IPS-15b (cell line): ENCODE data around the gene PDYN.

Experiments
- H3K27me3 ChIP-seq: one replicate; pipeline ENCODE4 v1.6.1; 2013; ENCODE audit warnings: low read length; ENCODE audit not compliant: control insufficient read depth, insufficient read depth
- H3K36me3 ChIP-seq: one replicate; pipeline ENCODE4 v1.6.1; 2013; ENCODE audit warnings: low read length; ENCODE audit not compliant: control insufficient read depth, insufficient read depth
- H3K4me1 ChIP-seq: one replicate; pipeline ENCODE4 v1.6.1; 2013; ENCODE audit warnings: mild to moderate bottlenecking, low read length; ENCODE audit not compliant: control insufficient read depth, insufficient read depth
- H3K4me3 ChIP-seq: one replicate; pipeline ENCODE4 v1.5.1; 2013; ENCODE audit warnings: low read depth, low read length
- H3K9ac ChIP-seq: one replicate; pipeline ENCODE4 v1.6.1; 2013; ENCODE audit warnings: low read depth, mild to moderate bottlenecking, low read length
- H3K9me3 ChIP-seq: one replicate; pipeline ENCODE4 v1.6.1; 2013; ENCODE audit warnings: mild to moderate bottlenecking, low read length; ENCODE audit not compliant: control insufficient read depth, insufficient read depth

The PDYN gene

GRCh38 chr20:2005831-2006426 lies 12.1 kb upstream of the PDYN start:
- no peaks in the 10 kb centered on the region for H3K9me3 ChIP-seq
- H3K27me3 ChIP-seq: peaks cover 22% of the 10 kb centered on the region
- no peaks in the 10 kb centered on the region for H3K36me3 ChIP-seq
- peaks cover 8% of the 10 kb centered on the region for H3K4me1 ChIP-seq
- H3K9ac ChIP-seq: no peak overlapping the region
- H3K4me3 ChIP-seq: no peak overlapping the region

- Histone ChIP-seq H3K9me3 (no peaks in the 10 kb centered on the region), H3K4me3 (no peak overlapping the region), H3K27me3 (peaks cover 22% of the 10 kb centered on the region), H3K36me3 (no peaks in the 10 kb centered on the region), H3K9ac (no peak overlapping the region), H3K4me1 (peaks cover 8% of the 10 kb centered on the region)
These were observed 11.5 kb upstream of the PDYN start for GRCh38 chr20:2005359-2005758.

GRCh38 chr20:2004171-2004570 lies 10.3 kb upstream of the PDYN start:
- H3K27me3 ChIP-seq: peaks cover 11% of the 10 kb centered on the region
- peaks cover 8% of the 10 kb centered on the region for H3K4me1 ChIP-seq
- no peak overlapping the region for H3K4me3 ChIP-seq
- H3K9me3 ChIP-seq: no peaks in the 10 kb centered on the region
- H3K9ac ChIP-seq: no peak overlapping the region
- H3K36me3 ChIP-seq: no peaks in the 10 kb centered on the region

- H3K4me3 ChIP-seq: no peak overlapping the region
- H3K9me3 ChIP-seq: no peaks in the 10 kb centered on the region
- H3K4me1 ChIP-seq: peaks cover 8% of the 10 kb centered on the region
- peaks cover 6% of the 10 kb centered on the region for H3K27me3 ChIP-seq
- no peak overlapping the region for H3K9ac ChIP-seq
- no peaks in the 10 kb centered on the region for H3K36me3 ChIP-seq
These were observed 8.5 kb upstream of the PDYN start for GRCh38 chr20:2002365-2002764.

- Histone ChIP-seq H3K4me1 (peaks cover 8% of the 10 kb centered on the region), H3K27me3 (peaks cover 2% of the 10 kb centered on the region), H3K9ac (no peak overlapping the region)
These were observed 7.3 kb upstream of the PDYN start for GRCh38 chr20:2001119-2001518.

GRCh38 chr20:2000285-2000684 lies 6.4 kb upstream of the PDYN start:
- peaks cover 2% of the 10 kb centered on the region for H3K27me3 ChIP-seq
- no peaks in the 10 kb centered on the region for H3K9me3 ChIP-seq
- no peak overlapping the region for H3K9ac ChIP-seq
- peaks cover 8% of the 10 kb centered on the region for H3K4me1 ChIP-seq
- H3K36me3 ChIP-seq: no peaks in the 10 kb centered on the region
- no peak overlapping the region for H3K4me3 ChIP-seq

More at GRCh38 chr20:2001119-2001518, 7.3 kb upstream of the PDYN start:
- Histone ChIP-seq H3K9me3 (no peaks in the 10 kb centered on the region), H3K4me3 (no peak overlapping the region), H3K36me3 (no peaks in the 10 kb centered on the region)

GRCh38 chr20:1998715-1999114 lies 4.9 kb upstream of the PDYN start:
- H3K4me3 ChIP-seq: no peak overlapping the region
- no peak overlapping the region for H3K9ac ChIP-seq
- peaks cover 7% of the 10 kb centered on the region for H3K27me3 ChIP-seq
- H3K9me3 ChIP-seq: no peaks in the 10 kb centered on the region
- H3K4me1 ChIP-seq: peaks cover 2% of the 10 kb centered on the region
- no peaks in the 10 kb centered on the region for H3K36me3 ChIP-seq

GRCh38 chr20:1998193-1998520 lies 4.3 kb upstream of the PDYN start:
- Histone ChIP-seq H3K4me1 (no peaks in the 10 kb centered on the region), H3K9ac (no peak overlapping the region), H3K36me3 (no peaks in the 10 kb centered on the region), H3K27me3 (peaks cover 7% of the 10 kb centered on the region), H3K9me3 (no peaks in the 10 kb centered on the region), H3K4me3 (no peak overlapping the region)

GRCh38 chr20:1997483-1998192 lies 3.8 kb upstream of the PDYN start:
- H3K27me3 ChIP-seq: peaks cover 7% of the 10 kb centered on the region
- no peaks in the 10 kb centered on the region for H3K36me3 ChIP-seq
- no peaks in the 10 kb centered on the region for H3K4me1 ChIP-seq
- no peaks in the 10 kb centered on the region for H3K9me3 ChIP-seq
- H3K9ac ChIP-seq: no peak overlapping the region
- no peak overlapping the region for H3K4me3 ChIP-seq

- Histone ChIP-seq H3K4me1 (no peaks in the 10 kb centered on the region), H3K9ac (no peak overlapping the region), H3K36me3 (no peaks in the 10 kb centered on the region), H3K9me3 (no peaks in the 10 kb centered on the region), H3K4me3 (no peak overlapping the region), H3K27me3 (peaks cover 7% of the 10 kb centered on the region)
These were observed 1.9 kb upstream of the PDYN start for GRCh38 chr20:1995531-1996310.

GRCh38 chr20:1994627-1995026 lies 769 bp upstream of the PDYN start:
- Histone ChIP-seq H3K9ac (no peak overlapping the region), H3K36me3 (no peaks in the 10 kb centered on the region), H3K4me1 (no peaks in the 10 kb centered on the region), H3K9me3 (no peaks in the 10 kb centered on the region), H3K27me3 (peaks cover 7% of the 10 kb centered on the region), H3K4me3 (no peak overlapping the region)
